GM12864 (cell line): ENCODE measurements around the gene SERPING1.
A peak's percentile ranks its signal among the peaks of the same experiment; 100 is the strongest.

Experiments used
- DNase-seq: peaks from one replicate; pipeline ENCODE4 v3.0.0-alpha.2; 2011; ENCODE audit warnings: low read depth
- H3K4me3 ChIP-seq: 2 replicates; pipeline ENCODE4 v1.5.1; 2011; ENCODE audit warnings: mild to moderate bottlenecking, low read depth, low read length, control low read depth
- CTCF ChIP-seq: IDR thresholded peaks from 2 replicates; pipeline ENCODE4 v1.5.1; 2011; ENCODE audit warnings: low read depth, mild to moderate bottlenecking, moderate library complexity, low read length, control low read depth, inconsistent platforms; ENCODE audit errors: missing control alignments

SERPING1 gene

GRCh38 chr11:57652662-57653061 lies 55.2 kb downstream of the SERPING1 start:
- TF ChIP-seq CTCF: no peak

GRCh38 chr11:57653163-57653562 lies 55.7 kb downstream of the SERPING1 start:
- H3K4me3 ChIP-seq: no peak overlapping the region
- TF ChIP-seq CTCF: no peak
- no peak for DNase-seq

More at GRCh38 chr11:57652662-57653061, 55.2 kb downstream of the SERPING1 start:
- DNase-seq: no peak
- H3K4me3 ChIP-seq: no peak overlapping the region; the same call in 1 of the 2 replicates

DNA sequence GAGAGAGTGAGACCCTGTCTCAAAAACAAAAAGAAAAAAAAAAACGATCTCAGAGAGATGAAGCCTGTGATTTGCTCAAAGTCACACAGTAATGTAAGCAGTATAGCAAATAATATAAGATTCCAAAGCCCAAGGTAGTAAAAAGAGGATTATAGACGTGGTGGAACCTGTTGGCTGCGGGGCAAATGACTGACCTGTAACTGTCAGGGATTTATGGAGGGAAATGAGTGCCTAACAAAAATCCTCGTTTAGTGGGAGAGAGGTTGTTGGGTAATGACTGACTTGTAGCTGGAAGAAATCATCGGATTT lies 59.4 kb downstream of the SERPING1 start:
- peak overlapping the region; percentile 88; the same call in 1 of the 2 replicates for H3K4me3 ChIP-seq
- no peak for DNase-seq
- no peak for TF ChIP-seq CTCF

DNA sequence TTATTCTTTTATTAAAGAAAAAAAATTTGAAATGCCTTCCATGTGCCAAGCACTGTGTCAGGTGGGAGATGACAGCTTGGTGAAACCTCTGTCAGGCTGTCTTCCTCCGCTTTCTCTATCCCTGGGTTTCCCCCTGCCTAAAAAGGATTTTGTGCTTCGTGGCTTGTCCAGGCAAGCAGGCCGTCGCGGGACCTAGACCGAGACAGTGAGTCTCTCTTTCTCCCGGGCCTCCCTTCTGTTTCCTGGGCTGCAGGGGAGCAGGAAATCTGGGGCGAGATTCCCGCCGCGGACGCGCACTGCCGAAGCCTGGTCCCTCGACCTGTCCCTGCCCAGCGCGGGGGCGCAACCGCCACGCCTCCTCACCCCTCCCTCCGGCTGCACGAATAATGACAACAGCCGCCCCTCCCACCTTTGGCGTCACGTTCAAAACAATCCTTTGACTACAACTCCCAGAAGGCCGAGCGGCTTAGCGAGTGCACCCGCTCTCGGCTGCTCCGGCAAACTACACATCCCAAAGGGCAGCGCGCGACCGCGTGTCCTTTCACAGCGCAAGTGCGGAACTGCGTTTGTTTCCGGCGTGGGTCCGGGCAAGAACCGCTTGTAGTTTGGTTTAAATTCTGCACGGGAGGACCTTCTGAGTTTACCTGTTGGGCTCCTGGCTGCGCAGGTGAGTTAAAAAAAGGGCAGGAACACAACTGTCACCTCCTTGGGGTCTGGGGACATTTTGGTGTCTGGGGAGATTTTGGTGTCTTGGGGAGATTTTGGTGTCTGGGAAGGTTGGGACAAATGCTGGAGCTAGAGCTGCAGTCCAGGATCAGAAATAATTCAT lies 59.9 kb downstream of the SERPING1 start, which contains the start of gene CLP1:
Gene CLP1, plus strand, starts transcription at position 569 of the 829 bp plus-strand sequence. CDS start 1,715 bp downstream, outside the sequence.
- peak; percentile 97 for DNase-seq
- TF ChIP-seq CTCF: no peak
- peak within 1 kb of the TSS; percentile 88 for H3K4me3 ChIP-seq

GRCh38 chr11:57658023-57658361 lies 60.5 kb downstream of the SERPING1 start:
- H3K4me3 ChIP-seq: peak overlapping the region; percentile 88
- no peak for TF ChIP-seq CTCF
- no peak for DNase-seq

- H3K4me3 ChIP-seq: no peak overlapping the region
- DNase-seq: no peak
- no peak for TF ChIP-seq CTCF
Measured at GRCh38 chr11:57659669-57660068, 62.2 kb downstream of the SERPING1 start.

- no peak for DNase-seq
- TF ChIP-seq CTCF: peak; percentile 3
- H3K4me3 ChIP-seq: no peak overlapping the region
Measured at GRCh38 chr11:57662893-57663292, 65.4 kb downstream of the SERPING1 start.
